ENCODE measurements around the gene BRD4.

Gene BRD4

DNA sequence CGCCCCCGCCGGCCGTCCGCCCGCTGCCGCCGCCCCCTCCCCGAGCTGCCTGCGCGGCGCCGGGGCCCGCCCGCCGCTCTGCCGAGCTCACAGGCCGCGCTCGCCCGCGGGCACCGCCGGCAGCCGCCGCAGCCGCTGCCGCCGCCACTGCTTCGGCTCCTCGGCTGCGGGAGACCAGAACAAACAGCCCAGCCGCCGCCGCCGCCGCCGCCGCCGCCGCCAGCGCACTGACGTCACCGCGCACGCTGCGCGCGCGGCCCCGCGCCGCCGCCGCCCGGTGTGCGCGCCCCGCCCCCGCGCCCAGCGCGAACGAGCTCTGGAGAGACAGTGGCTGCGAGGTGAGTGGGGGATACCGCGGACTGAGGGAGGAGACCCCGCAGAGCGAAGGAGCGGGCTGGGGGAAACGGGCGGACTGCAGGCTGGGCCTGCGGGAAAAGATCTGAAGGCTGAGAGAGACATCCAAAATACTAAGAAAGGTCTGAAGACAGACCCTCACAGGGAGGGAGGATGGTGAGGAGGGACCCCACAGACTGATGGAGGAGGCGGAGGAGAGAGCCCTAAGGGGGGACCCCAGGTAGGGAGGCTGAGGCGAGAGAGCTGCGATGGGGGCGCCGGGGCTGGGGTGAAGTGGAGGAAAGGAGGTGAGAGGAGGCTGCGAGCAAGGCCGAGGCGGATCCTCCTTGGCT lies at the start of gene BRD4:
TSS of gene BRD4 (minus strand) at position 229 of the 686 bp plus-strand sequence. CDS start 59,440 bp downstream, outside the sequence.
- Histone ChIP-seq H3K9me3 (ENCODE audit: control insufficient read depth, insufficient read depth, low read depth, low read length) (no peaks in the 10 kb centered on the region), H3K9ac (ENCODE audit: low read length) (peak within 1 kb of the TSS; percentile 95), H3K36me3 (ENCODE audit: control insufficient read depth, insufficient read depth, low read length) (no peaks in the 10 kb centered on the region), H3K4me1 (ENCODE audit: control insufficient read depth, insufficient read depth, low read length) (0 out of 2 replicates have a peak, but pooled peaks cover 2% of the 10 kb centered on the region), H3K4me3 (ENCODE audit: low read depth, low read length) (peak within 1 kb of the TSS; percentile 97), H3K27ac (ENCODE audit: low read depth, low read length) (peak within 1 kb of the TSS; percentile 93), H3K27me3 (ENCODE audit: control insufficient read depth, insufficient read depth, low read length) (no peaks in the 10 kb centered on the region)

DNA sequence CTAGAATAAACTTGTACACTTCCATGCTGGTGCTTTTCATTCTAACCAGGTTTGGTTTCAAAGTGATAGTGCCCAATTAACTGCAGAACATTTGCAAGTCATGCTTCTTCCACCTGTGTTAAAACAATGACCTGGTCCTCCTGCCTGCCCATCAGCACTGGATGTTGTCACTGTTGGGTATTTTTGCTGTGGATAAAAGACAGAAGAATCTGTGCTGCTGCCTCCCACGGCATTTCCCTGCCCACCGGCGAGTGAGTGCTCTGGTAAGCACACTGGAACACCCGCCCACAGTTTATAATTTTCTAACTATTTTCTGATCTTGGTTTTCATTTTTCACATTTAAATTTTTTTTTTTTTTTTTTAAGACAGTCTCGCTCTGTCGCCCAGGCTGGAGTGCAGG lies 49.5 kb upstream of the BRD4 start:
- Histone ChIP-seq H3K9me3 (ENCODE audit: control insufficient read depth, insufficient read depth, low read depth, low read length) (no peaks in the 10 kb centered on the region), H3K4me3 (ENCODE audit: low read depth, low read length) (no peak overlapping the region), H3K4me1 (ENCODE audit: control insufficient read depth, insufficient read depth, low read length) (peaks cover 19% of the 10 kb centered on the region; the same call in 1 of the 2 replicates), H3K27ac (ENCODE audit: low read depth, low read length) (no peak overlapping the region), H3K36me3 (ENCODE audit: control insufficient read depth, insufficient read depth, low read length) (peaks cover 19% of the 10 kb centered on the region), H3K27me3 (ENCODE audit: control insufficient read depth, insufficient read depth, low read length) (no peaks in the 10 kb centered on the region), H3K9ac (ENCODE audit: low read length) (no peak overlapping the region)

DNA sequence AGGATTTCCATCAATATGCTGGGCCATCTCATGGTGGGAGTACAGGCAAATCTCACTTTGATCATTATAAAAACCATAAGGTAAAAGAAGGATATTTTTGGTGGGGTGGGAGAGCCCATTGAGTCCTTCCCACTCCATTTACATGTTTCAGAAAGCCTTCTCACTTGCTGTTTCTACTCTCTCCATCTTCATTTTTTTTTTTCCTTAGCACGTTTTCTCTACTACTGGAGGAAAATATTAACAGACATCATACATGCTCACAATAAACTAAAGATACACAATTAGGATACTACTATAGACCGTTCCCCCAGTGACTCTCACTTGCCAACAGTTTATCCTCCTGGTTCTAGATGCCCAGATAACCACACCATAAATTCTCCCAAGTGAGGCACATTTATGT lies 49.1 kb upstream of the BRD4 start:
- Histone ChIP-seq H3K4me1 (ENCODE audit: control insufficient read depth, insufficient read depth, low read length) (peaks cover 21% of the 10 kb centered on the region; the same call in 1 of the 2 replicates), H3K9ac (ENCODE audit: low read length) (no peak overlapping the region), H3K27me3 (ENCODE audit: control insufficient read depth, insufficient read depth, low read length) (no peaks in the 10 kb centered on the region), H3K4me3 (ENCODE audit: low read depth, low read length) (peak overlapping the region; percentile 98; the same call in 1 of the 2 replicates), H3K36me3 (ENCODE audit: control insufficient read depth, insufficient read depth, low read length) (peaks cover 15% of the 10 kb centered on the region), H3K27ac (ENCODE audit: low read depth, low read length) (no peak overlapping the region), H3K9me3 (ENCODE audit: control insufficient read depth, insufficient read depth, low read depth, low read length) (no peaks in the 10 kb centered on the region)

DNA sequence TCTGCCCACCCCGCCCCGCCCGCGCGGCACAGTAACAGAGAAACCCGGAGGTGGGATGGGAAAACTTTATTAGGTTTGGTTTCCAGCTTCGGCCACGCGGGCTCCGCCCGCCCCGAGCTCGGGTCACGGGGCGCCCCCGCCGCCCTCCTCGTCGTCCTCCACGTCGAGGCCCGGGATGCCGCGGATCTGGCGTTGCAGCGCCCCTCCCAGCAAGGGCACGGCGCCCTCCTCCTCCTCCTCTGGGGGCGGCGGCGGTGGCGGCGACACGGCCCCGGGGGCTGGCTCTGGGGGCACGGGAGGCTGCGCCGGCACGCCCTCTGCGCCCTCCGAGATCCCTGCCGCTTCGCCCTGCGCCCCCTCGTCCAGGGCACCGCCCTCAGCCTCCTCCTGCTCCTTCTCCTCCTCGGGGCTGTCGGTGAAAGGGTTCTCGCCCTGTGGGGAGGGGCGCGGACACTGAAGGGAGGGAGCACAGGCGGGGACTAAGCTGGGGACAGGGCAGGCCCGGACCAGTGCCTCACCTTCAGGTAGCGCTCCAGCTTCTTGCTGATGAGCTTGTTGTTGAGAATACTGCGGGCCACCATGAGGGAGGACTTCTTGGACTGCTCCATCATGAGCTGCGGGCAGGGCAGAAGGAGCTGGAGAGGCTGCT lies 47.8 kb upstream of the BRD4 start:
- Histone ChIP-seq H3K4me1 (ENCODE audit: control insufficient read depth, insufficient read depth, low read length) (peaks cover 21% of the 10 kb centered on the region; the same call in 1 of the 2 replicates), H3K36me3 (ENCODE audit: control insufficient read depth, insufficient read depth, low read length) (peaks cover 12% of the 10 kb centered on the region), H3K27me3 (ENCODE audit: control insufficient read depth, insufficient read depth, low read length) (no peaks in the 10 kb centered on the region), H3K27ac (ENCODE audit: low read depth, low read length) (peak overlapping the region; percentile 80; the same call in 1 of the 2 replicates), H3K4me3 (ENCODE audit: low read depth, low read length) (peak overlapping the region; percentile 98), H3K9me3 (ENCODE audit: control insufficient read depth, insufficient read depth, low read depth, low read length) (no peaks in the 10 kb centered on the region), H3K9ac (ENCODE audit: low read length) (peak overlapping the region; percentile 85)

DNA sequence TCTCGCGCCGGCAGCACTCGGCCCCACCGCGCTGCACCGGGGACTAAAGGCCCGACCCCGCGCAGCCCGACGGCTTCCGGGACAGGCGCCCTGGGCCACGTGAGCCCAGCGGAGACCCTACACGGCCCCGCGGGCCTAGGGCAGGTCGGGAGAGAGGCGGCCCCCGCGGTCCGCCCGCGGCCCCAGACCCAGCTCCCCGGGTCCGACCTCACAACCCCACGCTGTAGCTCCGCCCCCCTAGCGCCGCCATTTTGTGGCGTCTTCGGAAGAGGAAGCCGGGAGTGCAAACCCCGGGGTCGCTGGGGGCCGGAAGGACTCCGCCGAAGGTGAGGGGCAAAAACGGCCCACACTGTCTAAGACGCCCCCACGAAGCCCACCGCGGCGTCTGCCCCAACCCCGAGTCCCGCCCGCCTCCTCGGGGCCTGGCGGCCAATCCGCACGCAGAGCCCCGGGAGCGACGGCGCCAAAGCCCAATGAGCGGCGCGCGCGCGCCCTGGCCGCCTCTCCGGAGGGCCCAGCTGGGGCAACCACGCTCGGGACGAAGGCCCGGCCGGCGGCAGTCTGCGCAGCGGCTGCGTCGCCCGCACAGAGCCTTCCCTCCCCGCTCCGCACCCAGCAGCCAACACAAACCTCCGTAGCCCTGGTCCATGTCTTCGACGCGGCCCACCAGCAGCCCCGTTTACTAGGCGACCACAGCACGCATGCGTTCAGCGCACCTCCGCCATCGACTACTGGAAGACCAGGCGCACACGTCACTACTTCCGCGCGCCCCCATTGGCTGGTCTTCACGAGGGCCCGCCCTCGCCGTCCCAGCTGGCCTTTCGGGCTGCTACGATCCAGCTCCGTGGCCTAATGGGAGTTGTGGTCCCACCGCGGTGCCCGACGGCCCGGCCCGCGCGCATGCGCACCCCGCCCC lies 47.0 kb upstream of the BRD4 start, which contains the start of gene AKAP8:
TSS of gene AKAP8 (minus strand) at position 705 of the 916 bp plus-strand sequence. CDS start at position 649, 56 bp downstream.
- Histone ChIP-seq H3K4me3 (ENCODE audit: low read depth, low read length) (peak within 1 kb of the TSS; percentile 98), H3K27me3 (ENCODE audit: control insufficient read depth, insufficient read depth, low read length) (no peaks in the 10 kb centered on the region), H3K36me3 (ENCODE audit: control insufficient read depth, insufficient read depth, low read length) (peaks cover 20% of the 10 kb centered on the region), H3K27ac (ENCODE audit: low read depth, low read length) (peak within 1 kb of the TSS; percentile 99), H3K4me1 (ENCODE audit: control insufficient read depth, insufficient read depth, low read length) (peaks cover 21% of the 10 kb centered on the region; the same call in 1 of the 2 replicates), H3K9me3 (ENCODE audit: control insufficient read depth, insufficient read depth, low read depth, low read length) (no peaks in the 10 kb centered on the region), H3K9ac (ENCODE audit: low read length) (peak within 1 kb of the TSS; percentile 98)

DNA sequence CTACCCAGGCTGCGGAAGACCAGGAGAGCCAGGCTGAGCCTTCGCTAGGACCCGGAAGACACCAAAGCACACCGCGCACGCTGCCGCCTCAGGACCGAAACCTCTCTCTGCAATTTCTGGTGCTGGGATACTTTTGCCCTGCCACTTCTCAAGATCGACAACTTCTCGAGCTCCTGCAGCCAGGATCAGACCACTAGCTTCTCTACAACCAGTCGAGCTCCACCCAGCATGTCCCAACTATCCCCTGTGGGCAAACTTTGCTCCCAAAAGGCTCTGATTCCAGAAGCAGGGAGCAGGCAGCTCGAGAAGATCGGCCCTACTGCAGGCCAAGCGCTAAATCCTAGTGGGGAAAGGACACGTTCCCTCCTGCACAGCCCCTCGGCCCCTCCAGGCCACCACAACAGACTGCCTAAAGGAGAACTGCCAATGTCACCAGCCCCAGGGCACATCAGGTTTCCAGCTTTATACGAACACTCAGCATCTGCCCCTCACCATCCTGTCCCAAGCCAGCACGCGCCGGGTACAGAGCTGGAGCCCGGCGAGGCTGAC lies 46.3 kb upstream of the BRD4 start:
- H3K27ac ChIP-seq (ENCODE audit: low read depth, low read length) = peak overlapping the region; percentile 99
- H3K4me3 ChIP-seq (ENCODE audit: low read depth, low read length) = peak overlapping the region; percentile 98
- peaks cover 21% of the 10 kb centered on the region; the same call in 1 of the 2 replicates for H3K4me1 ChIP-seq (ENCODE audit: control insufficient read depth, insufficient read depth, low read length)
- H3K9ac ChIP-seq (ENCODE audit: low read length) = peak overlapping the region; percentile 98
- no peaks in the 10 kb centered on the region for H3K27me3 ChIP-seq (ENCODE audit: control insufficient read depth, insufficient read depth, low read length)
- H3K36me3 ChIP-seq (ENCODE audit: control insufficient read depth, insufficient read depth, low read length) = peaks cover 27% of the 10 kb centered on the region
- H3K9me3 ChIP-seq (ENCODE audit: control insufficient read depth, insufficient read depth, low read depth, low read length) = no peaks in the 10 kb centered on the region

DNA sequence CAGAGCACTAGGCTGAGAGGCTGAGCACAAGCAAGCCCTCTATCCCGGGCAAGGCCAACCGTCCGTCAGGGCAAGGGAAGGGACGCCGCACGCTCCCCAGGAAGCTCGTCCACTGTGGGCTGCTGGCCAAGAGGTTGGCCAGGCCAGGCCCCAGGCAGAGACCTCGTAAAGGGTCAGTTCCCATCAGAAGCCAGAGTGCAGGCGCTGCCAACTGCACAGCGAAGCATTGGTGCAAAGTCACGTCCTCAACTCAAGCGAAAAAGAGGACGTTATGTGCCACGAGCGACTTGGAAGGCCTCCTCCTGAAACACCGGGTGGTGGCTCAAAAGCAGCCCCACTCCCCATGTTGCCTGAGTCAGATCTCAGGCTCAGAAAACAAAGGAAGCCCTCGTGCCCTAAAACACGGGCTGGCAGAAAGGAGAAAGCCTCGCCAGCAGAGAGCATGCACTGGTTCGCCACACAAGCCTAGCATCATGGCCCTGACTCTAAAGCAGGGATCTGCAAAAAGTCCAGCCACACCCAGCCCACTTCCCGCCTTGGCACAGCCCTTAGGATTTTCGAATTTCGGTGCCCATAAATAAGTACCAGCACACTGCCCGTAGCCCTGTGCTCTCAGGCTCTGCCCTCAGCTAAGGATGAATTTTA lies 42.6 kb upstream of the BRD4 start:
- H3K4me1 ChIP-seq (ENCODE audit: control insufficient read depth, insufficient read depth, low read length) = peaks cover 12% of the 10 kb centered on the region; the same call in 1 of the 2 replicates
- H3K27me3 ChIP-seq (ENCODE audit: control insufficient read depth, insufficient read depth, low read length) = no peaks in the 10 kb centered on the region
- H3K4me3 ChIP-seq (ENCODE audit: low read depth, low read length) = no peak overlapping the region
- no peak overlapping the region for H3K9ac ChIP-seq (ENCODE audit: low read length)
- H3K27ac ChIP-seq (ENCODE audit: low read depth, low read length) = no peak overlapping the region
- no peaks in the 10 kb centered on the region for H3K9me3 ChIP-seq (ENCODE audit: control insufficient read depth, insufficient read depth, low read depth, low read length)
- peaks cover 53% of the 10 kb centered on the region for H3K36me3 ChIP-seq (ENCODE audit: control insufficient read depth, insufficient read depth, low read length)

DNA sequence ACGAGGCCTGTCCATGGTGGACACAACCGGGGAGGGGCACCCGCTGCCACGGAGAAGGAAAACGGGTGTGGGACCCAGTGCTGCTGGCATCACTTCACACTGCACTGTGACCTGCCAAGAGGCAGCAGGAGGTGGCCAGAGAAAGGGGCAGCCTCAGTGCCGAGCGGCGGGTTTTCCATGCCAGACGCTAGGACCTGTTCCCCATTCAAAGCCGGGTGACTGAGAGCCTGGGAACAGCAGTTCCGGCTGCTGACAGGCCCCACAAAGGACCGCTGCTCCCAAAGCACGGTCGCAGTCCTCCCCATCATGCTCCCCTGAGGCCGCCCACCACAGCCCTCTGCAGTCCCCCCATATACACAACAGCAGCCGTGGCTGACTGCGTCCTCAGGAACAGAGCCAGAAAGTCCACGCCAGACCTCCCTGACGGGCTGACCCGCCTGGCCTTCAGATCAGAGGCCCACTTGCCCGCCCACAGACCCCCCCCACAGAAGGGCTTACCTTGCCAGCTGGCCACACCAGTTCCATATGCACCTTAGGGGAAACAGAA lies 41.8 kb upstream of the BRD4 start:
- no peaks in the 10 kb centered on the region for H3K9me3 ChIP-seq (ENCODE audit: control insufficient read depth, insufficient read depth, low read depth, low read length)
- H3K27me3 ChIP-seq (ENCODE audit: control insufficient read depth, insufficient read depth, low read length) = no peaks in the 10 kb centered on the region
- no peak overlapping the region for H3K9ac ChIP-seq (ENCODE audit: low read length)
- H3K36me3 ChIP-seq (ENCODE audit: control insufficient read depth, insufficient read depth, low read length) = peaks cover 61% of the 10 kb centered on the region
- no peak overlapping the region for H3K4me3 ChIP-seq (ENCODE audit: low read depth, low read length)
- peaks cover 12% of the 10 kb centered on the region; the same call in 1 of the 2 replicates for H3K4me1 ChIP-seq (ENCODE audit: control insufficient read depth, insufficient read depth, low read length)
- H3K27ac ChIP-seq (ENCODE audit: low read depth, low read length) = no peak overlapping the region

DNA sequence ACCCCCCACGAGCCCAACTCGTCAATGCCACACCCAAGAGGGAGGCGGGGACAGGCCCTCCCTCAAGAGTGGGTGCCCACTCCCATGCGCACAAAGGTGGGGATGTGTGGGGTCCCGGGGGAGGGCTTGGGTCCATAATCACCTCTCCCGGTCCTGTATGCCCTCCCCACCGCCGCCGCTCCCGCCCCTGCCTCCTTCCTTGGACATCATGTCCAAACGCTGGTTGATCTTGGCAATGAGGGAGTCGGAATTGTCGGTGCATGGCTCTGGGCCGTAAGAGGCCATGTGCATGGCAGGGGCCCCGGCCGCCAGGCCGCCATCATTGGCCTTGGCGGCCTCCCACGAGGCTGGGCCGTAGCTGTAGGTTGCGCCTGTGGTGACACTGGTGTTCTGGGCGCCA lies 41.3 kb upstream of the BRD4 start:
- peaks cover 12% of the 10 kb centered on the region; the same call in 1 of the 2 replicates for H3K4me1 ChIP-seq (ENCODE audit: control insufficient read depth, insufficient read depth, low read length)
- H3K9me3 ChIP-seq (ENCODE audit: control insufficient read depth, insufficient read depth, low read depth, low read length) = no peaks in the 10 kb centered on the region
- H3K27ac ChIP-seq (ENCODE audit: low read depth, low read length) = no peak overlapping the region
- no peaks in the 10 kb centered on the region for H3K27me3 ChIP-seq (ENCODE audit: control insufficient read depth, insufficient read depth, low read length)
- H3K4me3 ChIP-seq (ENCODE audit: low read depth, low read length) = no peak overlapping the region
- H3K9ac ChIP-seq (ENCODE audit: low read length) = no peak overlapping the region
- H3K36me3 ChIP-seq (ENCODE audit: control insufficient read depth, insufficient read depth, low read length) = peaks cover 66% of the 10 kb centered on the region

DNA sequence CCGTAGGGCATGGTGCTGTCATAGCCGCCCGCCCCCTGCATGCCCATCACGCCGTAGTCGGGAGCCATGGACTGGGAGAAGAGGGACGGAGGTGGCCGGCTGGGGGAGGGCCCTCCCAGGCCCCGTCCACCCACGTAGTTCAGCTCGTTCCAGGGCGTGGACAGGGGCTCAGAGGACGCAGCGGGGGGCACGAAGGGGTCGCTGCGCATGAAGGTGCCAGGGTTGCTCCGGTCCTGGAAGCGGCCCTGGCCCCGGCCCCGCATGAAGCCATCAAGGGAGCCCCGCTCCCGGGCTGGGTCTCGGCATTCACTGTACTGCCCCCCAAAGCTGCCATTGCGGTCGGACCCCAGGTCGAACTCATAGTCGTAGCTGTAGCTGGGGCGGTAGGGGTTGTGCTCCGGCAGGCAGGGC lies 40.6 kb upstream of the BRD4 start:
- no peaks in the 10 kb centered on the region for H3K9me3 ChIP-seq (ENCODE audit: control insufficient read depth, insufficient read depth, low read depth, low read length)
- H3K4me1 ChIP-seq (ENCODE audit: control insufficient read depth, insufficient read depth, low read length) = peaks cover 10% of the 10 kb centered on the region; the same call in 1 of the 2 replicates
- H3K9ac ChIP-seq (ENCODE audit: low read length) = no peak overlapping the region
- H3K4me3 ChIP-seq (ENCODE audit: low read depth, low read length) = no peak overlapping the region
- H3K27me3 ChIP-seq (ENCODE audit: control insufficient read depth, insufficient read depth, low read length) = no peaks in the 10 kb centered on the region
- H3K27ac ChIP-seq (ENCODE audit: low read depth, low read length) = no peak overlapping the region
- peaks cover 74% of the 10 kb centered on the region for H3K36me3 ChIP-seq (ENCODE audit: control insufficient read depth, insufficient read depth, low read length)
